K562 (cell line): ENCODE measurements around the gene GCH1.

Source experiments
- CREM ChIP-seq: IDR thresholded peaks from 2 replicates; pipeline ENCODE4 v1.6.1; 2014; ENCODE audit warnings: antibody characterized with exemption, low read depth
- HDAC6 ChIP-seq: IDR thresholded peaks from 2 replicates; pipeline ENCODE4 v1.6.1; 2012; ENCODE audit warnings: low read depth, mild to moderate bottlenecking, control low read depth, inconsistent platforms, low read length, moderate library complexity
- NFE2 ChIP-seq: IDR thresholded peaks from 2 replicates; pipeline ENCODE4 v1.6.1; 2014; ENCODE audit warnings: antibody characterized with exemption, low read depth
- RBM22 ChIP-seq: fragments of 200-400 bp; formaldehyde crosslinking; IDR thresholded peaks from 2 replicates; pipeline ENCODE4 v1.6.1; 2018; ENCODE audit warnings: low read length, low read depth; ENCODE audit not compliant: poor library complexity, severe bottlenecking
- RCOR1 ChIP-seq, 2 experiments: IDR thresholded peaks; 2 replicates each; pipeline ENCODE4 v1.6.1; 2012; ENCODE audit warnings: low read depth in 2 of 2, low read length in 2 of 2, borderline replicate concordance in 1 of 2, improper control_type of control experiment in 1 of 2
- ZNF212 ChIP-seq: fragments of 450-650 bp; formaldehyde crosslinking; IDR thresholded peaks from 2 replicates; pipeline ENCODE4 v1.4.0; 2020; ENCODE audit warnings: mild to moderate bottlenecking

DNA sequence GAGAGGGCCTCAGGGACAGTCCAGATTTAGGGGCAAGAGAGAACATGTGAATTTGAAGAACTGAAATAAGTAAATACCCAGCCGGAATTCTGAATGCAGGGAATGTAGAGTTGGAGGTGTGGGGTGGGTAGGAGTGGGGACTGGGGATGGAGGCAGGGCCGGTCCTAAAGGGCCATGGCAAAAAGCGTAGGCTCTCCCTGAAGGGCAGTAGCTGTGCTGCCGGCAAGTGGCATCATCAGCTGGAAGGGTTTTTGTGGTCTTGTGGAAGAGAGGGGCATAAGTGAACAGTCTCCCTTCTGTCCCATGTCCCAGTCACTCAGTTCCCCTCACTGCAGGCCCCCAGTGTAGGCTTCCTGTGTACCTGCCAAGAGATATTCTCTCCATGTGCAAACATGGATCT, 104.6 kb downstream of the GCH1 start:
- TF ChIP-seq RBM22 (no peak), ZNF212 (CRISPR knock-in tag) (no peak), NFE2 (no peak), RCOR1 (IDR thresholded peaks at IDR 0.05; ENCODE audit: borderline replicate concordance in 1 of 2, low read depth in 2 of 2, low read length in 2 of 2) (no peak), CREM (no peak), HDAC6 (no peak)
